HepG2 (cell line): ENCODE measurements around the gene CCDC196. TPM values are rescaled to one million over a fixed set of nuclear protein-coding genes. Genes with fewer than 3 reads are reported as not detected.

Experiments
- ASH2L ChIP-seq: fragments of 300-600, 200-600 bp; sonication (generic); IDR thresholded peaks from 2 replicates; pipeline ENCODE4 v1.7.0; 2017; ENCODE audit warnings: low read depth, mild to moderate bottlenecking, moderate library complexity, mixed read lengths, low read length; ENCODE audit not compliant: insufficient read length
- BRF2 ChIP-seq: sonication (generic); formaldehyde crosslinking; IDR thresholded peaks from 2 replicates; pipeline ENCODE4 v1.8.1; 2022; ENCODE audit warnings: mild to moderate bottlenecking, missing genetic modification reagents
- CEBPG ChIP-seq: IDR thresholded peaks from 2 replicates; pipeline ENCODE4 v1.6.1; 2016
- CREB1 ChIP-seq, 2 experiments: fragments of 450-650 bp in 1 of 2; IDR thresholded peaks; 2 replicates each; pipeline ENCODE4 v1.6.1; 2016 to 2017; ENCODE audit warnings: control low read depth in 1 of 2, mild to moderate bottlenecking in 1 of 2, missing compliant biosample characterization in 1 of 2, missing genetic modification characterization in 1 of 2
- DBP ChIP-seq: sonication (generic); formaldehyde crosslinking; IDR thresholded peaks from 2 replicates; pipeline ENCODE4 v1.4.0; 2020; ENCODE audit warnings: missing genetic modification reagents; ENCODE audit errors: not compliant biosample characterization
- ELF1 ChIP-seq: sonication (generic); formaldehyde crosslinking; IDR thresholded peaks from 2 replicates; pipeline ENCODE4 v1.4.0; 2020; ENCODE audit warnings: missing genetic modification reagents
- HNRNPH1 ChIP-seq: fragments of 200-400 bp; formaldehyde crosslinking; optimal IDR thresholded peaks from 2 replicates; pipeline ENCODE3; 2017; ENCODE audit warnings: mild to moderate bottlenecking, low read depth, low read length
- HOXA3 ChIP-seq: sonication (generic); formaldehyde crosslinking; IDR thresholded peaks from 2 replicates; pipeline ENCODE4 v1.5.0; 2020; ENCODE audit warnings: missing genetic modification reagents
- IRF1 ChIP-seq: sonication (generic); formaldehyde crosslinking; IDR thresholded peaks from 2 replicates; pipeline ENCODE4 v1.4.0; 2020; ENCODE audit warnings: low read depth, mild to moderate bottlenecking, missing genetic modification reagents
- JDP2 ChIP-seq: sonication (generic); formaldehyde crosslinking; IDR thresholded peaks from 2 replicates; pipeline ENCODE4 v1.8.1; 2022; ENCODE audit warnings: missing genetic modification reagents, borderline replicate concordance
- MAFG ChIP-seq: sonication (generic); formaldehyde crosslinking; IDR thresholded peaks from 2 replicates; pipeline ENCODE4 v1.5.1; 2020; ENCODE audit warnings: mild to moderate bottlenecking, missing genetic modification reagents
- RXRB ChIP-seq: IDR thresholded peaks from 2 replicates; pipeline ENCODE4 v1.6.1; 2016; ENCODE audit warnings: borderline replicate concordance, missing genetic modification reagents, missing compliant biosample characterization
- TP53 ChIP-seq: sonication (generic); formaldehyde crosslinking; conservative IDR thresholded peaks from 2 replicates; pipeline ENCODE4 v1.4.0; 2020; ENCODE audit warnings: missing genetic modification reagents
- U2AF1 ChIP-seq: fragments of 200-400 bp; formaldehyde crosslinking; optimal IDR thresholded peaks from 2 replicates; pipeline ENCODE3; 2017; ENCODE audit warnings: mild to moderate bottlenecking, low read depth, low read length
- ZBTB46 ChIP-seq: sonication (generic); formaldehyde crosslinking; IDR thresholded peaks from 2 replicates; pipeline ENCODE4 v1.4.0; 2020; ENCODE audit warnings: mild to moderate bottlenecking, missing genetic modification reagents, borderline replicate concordance
- ZNF230 ChIP-seq: sonication (generic); formaldehyde crosslinking; IDR thresholded peaks from 2 replicates; pipeline ENCODE4 v1.4.0; 2020; ENCODE audit warnings: mild to moderate bottlenecking, missing genetic modification reagents
- ZNF253 ChIP-seq: sonication (generic); formaldehyde crosslinking; IDR thresholded peaks from 2 replicates; pipeline ENCODE4 v1.8.0; 2022; ENCODE audit warnings: mild to moderate bottlenecking, missing genetic modification reagents, borderline replicate concordance
- ZNF354B ChIP-seq: sonication (generic); formaldehyde crosslinking; IDR thresholded peaks from 2 replicates; pipeline ENCODE4 v1.8.0; 2022; ENCODE audit warnings: mild to moderate bottlenecking, missing genetic modification reagents
- ZNF484 ChIP-seq: sonication (generic); formaldehyde crosslinking; IDR thresholded peaks from 2 replicates; pipeline ENCODE4 v1.5.1; 2020; ENCODE audit warnings: mild to moderate bottlenecking, low read depth, missing genetic modification reagents, borderline replicate concordance
- ZNF552 ChIP-seq: sonication (generic); formaldehyde crosslinking; IDR thresholded peaks from 2 replicates; pipeline ENCODE4 v1.9.0; 2022; ENCODE audit warnings: missing genetic modification reagents, mild to moderate bottlenecking, borderline replicate concordance
- ZNF574 ChIP-seq: sonication (generic); formaldehyde crosslinking; IDR thresholded peaks from 2 replicates; pipeline ENCODE4 v1.4.0; 2020; ENCODE audit warnings: missing genetic modification reagents
- ZNF607 ChIP-seq: sonication (generic); formaldehyde crosslinking; IDR thresholded peaks from 2 replicates; pipeline ENCODE4 v1.5.1; 2020; ENCODE audit warnings: missing genetic modification reagents, mild to moderate bottlenecking, borderline replicate concordance
- polyA plus RNA-seq, 8 experiments: library from polyadenylated mRNA; depleted of rRNA in 3 of 8; stranded (reverse) in 7 of 8; unstranded in 1 of 8; fragments of >200 nt; fragmentation: Illumina TruSeq in 4 of 8; extraction: Trizol in 4 of 8; gene quantifications; 2 replicates each; pipeline versions ENCODE4 v1.2.1 to v1.2.3, GENCODE V29; 2011 to 2016; ENCODE audit warnings: low read depth in 4 of 8, missing spikeins in 1 of 8, mixed read lengths in 1 of 8; ENCODE audit not compliant: insufficient read depth in 1 of 8
- total RNA-seq, 5 experiments: library from RNA; depleted of rRNA; stranded (reverse); fragments of >200 nt; fragmentation: Illumina TruSeq; extraction: Trizol; gene quantifications; 2 replicates each; pipeline ENCODE4 v1.2.3, GENCODE V29; 2016; ENCODE audit warnings: low read depth in 1 of 5

CCDC196 gene
- total and polyA plus RNA-seq, 2 of the 13 experiments (the other 11 are each of a cell fraction or from before 2014, with no cell fraction given): not detected

- TF ChIP-seq DBP (CRISPR knock-in tag): no peak
- TF ChIP-seq CEBPG: no peak
- TF ChIP-seq ASH2L: peak; percentile 34
- no peak for TF ChIP-seq HNRNPH1
- no peak for TF ChIP-seq BRF2 (CRISPR knock-in tag)
- no peak for TF ChIP-seq IRF1 (CRISPR knock-in tag)
- no peak for TF ChIP-seq ZNF354B (CRISPR knock-in tag)
- no peak for TF ChIP-seq ZNF484 (CRISPR knock-in tag)
- no peak for TF ChIP-seq ZNF253 (CRISPR knock-in tag)
- no peak for TF ChIP-seq ZNF552 (CRISPR knock-in tag)
- TF ChIP-seq ZNF574 (CRISPR knock-in tag): no peak
- TF ChIP-seq RXRB: peak; percentile 25; the same call in 1 of the 2 replicates
- no peak for TF ChIP-seq ZBTB46 (CRISPR knock-in tag)
- TF ChIP-seq TP53 (CRISPR knock-in tag): no peak
- TF ChIP-seq JDP2 (CRISPR knock-in tag): no peak
- TF ChIP-seq HOXA3 (CRISPR knock-in tag): no peak
- no peak for TF ChIP-seq ELF1 (CRISPR knock-in tag)
- TF ChIP-seq ZNF230: no peak
- no peak for TF ChIP-seq ZNF607 (CRISPR knock-in tag)
- TF ChIP-seq MAFG (CRISPR knock-in tag): no peak
- TF ChIP-seq CREB1 (IDR thresholded peaks at IDR 0.05): no peak
- no peak for TF ChIP-seq CREB1 (CRISPR knock-in tag; IDR thresholded peaks at IDR 0.05)
- TF ChIP-seq U2AF1: no peak
These were observed 9.3 kb downstream of the CCDC196 start (continued) for GRCh38 chr14:66495218-66496098.
